CD4-positive, alpha-beta T cell (primary cell): ENCODE measurements around the gene PSMB9. TPM values are rescaled to one million over a fixed set of nuclear protein-coding genes. Genes with fewer than 3 reads are reported as not detected.

Experiments
- ATAC-seq: fragments of 200-7000 bp; cut with Tn5 transposase; one replicate; pipeline ENCODE4 v1.10.0; 2022; ENCODE audit warnings: mild to moderate bottlenecking; ENCODE audit not compliant: poor library complexity
- CTCF ChIA-PET: fragments of 350-600 bp; sonication (Branson Sonifier 250); formaldehyde crosslinking; loops from one replicate; lab custom pipeline; 2021; ENCODE audit warnings: antibody characterized with exemption, inconsistent platforms; lab: Charles Lee
- POLR2A ChIA-PET: fragments of 350-600 bp; sonication (Branson Sonifier 250); formaldehyde crosslinking; loops from one replicate; lab custom pipeline; 2021; ENCODE audit warnings: antibody characterized with exemption, inconsistent platforms; lab: Charles Lee
- DNase-seq, 14 experiments: peaks; one replicate each; pipeline ENCODE4 v3.0.0-alpha.2; 2013 to 2020; ENCODE audit warnings: mixed read lengths in 2 of 14
- H3K27ac ChIP-seq, 2 donors: one replicate each; pipeline versions ENCODE4 v1.5.1 to v1.7.0; 2013; ENCODE audit warnings: low read length in 2 of 2, low read depth in 1 of 2, mild to moderate bottlenecking in 1 of 2
- H3K27me3 ChIP-seq, 2 experiments: 1 replicate in 1 of 2; 2 replicates in 1 of 2; pipeline versions ENCODE4 v1.6.1 to v1.7.0; 2013; ENCODE audit warnings: low read length in 2 of 2, control low read depth in 1 of 2, mild to moderate bottlenecking in 1 of 2, moderate library complexity in 1 of 2; ENCODE audit not compliant: insufficient read depth in 2 of 2, control insufficient read depth in 1 of 2
- H3K36me3 ChIP-seq: one replicate; pipeline ENCODE4 v1.6.1; 2013; ENCODE audit warnings: low read length, control low read depth; ENCODE audit not compliant: insufficient read depth
- H3K4me1 ChIP-seq: one replicate; pipeline ENCODE4 v1.6.1; 2013; ENCODE audit warnings: low read length, control low read depth; ENCODE audit not compliant: insufficient read depth
- H3K4me3 ChIP-seq: one replicate; pipeline ENCODE4 v1.5.1; 2013; ENCODE audit warnings: mild to moderate bottlenecking, low read length, moderate library complexity
- H3K9me3 ChIP-seq, 2 experiments: 1 replicate in 1 of 2; 2 replicates in 1 of 2; pipeline versions ENCODE4 v1.6.1 to v1.7.0; 2013; ENCODE audit warnings: low read length in 2 of 2, mild to moderate bottlenecking in 2 of 2, control low read depth in 1 of 2, moderate library complexity in 1 of 2; ENCODE audit not compliant: control insufficient read depth in 1 of 2, insufficient read depth in 1 of 2
- H3K27ac Mint-ChIP-seq: one replicate; pipeline ENCODE4 v1.8.0; 2020; ENCODE audit warnings: mixed read lengths
- H3K27me3 Mint-ChIP-seq: one replicate; pipeline ENCODE4 v1.8.0; 2021; ENCODE audit warnings: mixed read lengths
- H3K36me3 Mint-ChIP-seq: one replicate; pipeline ENCODE4 v1.8.0; 2021; ENCODE audit warnings: low read depth, mixed read lengths
- H3K4me1 Mint-ChIP-seq: one replicate; pipeline ENCODE4 v1.8.0; 2021; ENCODE audit warnings: low read depth, mixed read lengths
- H3K4me3 Mint-ChIP-seq: one replicate; pipeline ENCODE4 v1.8.0; 2020; ENCODE audit warnings: mild to moderate bottlenecking, mixed read lengths
- H3K9me3 Mint-ChIP-seq: one replicate; pipeline ENCODE4 v1.8.0; 2020; ENCODE audit warnings: mixed read lengths
- intact Hi-C, 2 experiments: fragments of 100-400 bp; cut with DNase I in 1 of 2; cut with micrococcal nuclease in 1 of 2; formaldehyde crosslinking; loops; one replicate each; pipeline versions ENCODE4 v1.15.1 to v1.9.0; 2023 to 2025; cut with DNase I, micrococcal nuclease
- total RNA-seq, 174 experiments: library from RNA in 2 of 174; stranded (reverse) in 2 of 174; gene quantifications; one replicate each; pipeline ENCODE4 v1.2.3 and lab custom pipeline; 2021 to 2026
- TF ChIP-seq, protein P1 (sequence below): fragments of 200-600 bp; IDR thresholded peaks from one replicate; pipeline ENCODE4 v1.8.0; 2022; ENCODE audit warnings: antibody characterized with exemption, mild to moderate bottlenecking

Gene PSMB9
- total RNA-seq, 2 experiments from 2014 or later: 37.2 to 38.4 TPM

DNA sequence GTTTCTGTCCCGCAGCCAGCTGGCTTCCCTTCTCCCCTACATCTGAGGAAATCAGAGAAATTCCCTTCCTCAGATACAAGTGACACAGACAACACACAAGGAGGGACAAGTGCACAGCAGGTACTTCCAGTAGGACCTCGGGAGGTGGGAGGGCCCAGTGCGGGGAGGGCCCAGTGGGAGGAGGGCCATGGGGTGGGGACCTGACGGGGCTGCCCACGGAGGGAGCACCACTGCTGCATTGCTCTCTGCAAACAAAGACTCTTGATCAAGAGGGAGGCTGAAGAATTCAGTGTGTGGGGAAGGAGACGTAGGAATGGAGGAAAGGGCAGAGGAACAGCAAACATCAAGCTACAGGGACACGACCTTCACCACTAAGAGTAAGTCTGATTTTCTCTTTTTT is 24.5 kb upstream of the PSMB9 start:
- Mint-ChIP-seq H3K4me3 (no peak overlapping the region), H3K27me3 (no peaks in the 10 kb centered on the region), H3K9me3 (no peaks in the 10 kb centered on the region), H3K4me1 (peaks cover 24% of the 10 kb centered on the region), H3K36me3 (peaks cover 77% of the 10 kb centered on the region), H3K27ac (no peak overlapping the region)
- Histone ChIP-seq H3K9me3 (no peaks in the 10 kb centered on the region), H3K36me3 (peaks cover 73% of the 10 kb centered on the region), H3K4me3 (no peak overlapping the region), H3K27ac (no peak overlapping the region), H3K27me3 (no peaks in the 10 kb centered on the region), H3K4me1 (no peaks in the 10 kb centered on the region)
- ChIA-PET CTCF (no interaction called here), POLR2A (no interaction called here)
- TF ChIP-seq, protein P1, sequence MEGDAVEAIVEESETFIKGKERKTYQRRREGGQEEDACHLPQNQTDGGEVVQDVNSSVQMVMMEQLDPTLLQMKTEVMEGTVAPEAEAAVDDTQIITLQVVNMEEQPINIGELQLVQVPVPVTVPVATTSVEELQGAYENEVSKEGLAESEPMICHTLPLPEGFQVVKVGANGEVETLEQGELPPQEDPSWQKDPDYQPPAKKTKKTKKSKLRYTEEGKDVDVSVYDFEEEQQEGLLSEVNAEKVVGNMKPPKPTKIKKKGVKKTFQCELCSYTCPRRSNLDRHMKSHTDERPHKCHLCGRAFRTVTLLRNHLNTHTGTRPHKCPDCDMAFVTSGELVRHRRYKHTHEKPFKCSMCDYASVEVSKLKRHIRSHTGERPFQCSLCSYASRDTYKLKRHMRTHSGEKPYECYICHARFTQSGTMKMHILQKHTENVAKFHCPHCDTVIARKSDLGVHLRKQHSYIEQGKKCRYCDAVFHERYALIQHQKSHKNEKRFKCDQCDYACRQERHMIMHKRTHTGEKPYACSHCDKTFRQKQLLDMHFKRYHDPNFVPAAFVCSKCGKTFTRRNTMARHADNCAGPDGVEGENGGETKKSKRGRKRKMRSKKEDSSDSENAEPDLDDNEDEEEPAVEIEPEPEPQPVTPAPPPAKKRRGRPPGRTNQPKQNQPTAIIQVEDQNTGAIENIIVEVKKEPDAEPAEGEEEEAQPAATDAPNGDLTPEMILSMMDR: no peak
- ATAC-seq: no peak
- intact Hi-C loops: loop anchor here in 1 of 2 experiments (5.0 kb wide), 1 partner anchor 38 kb away; no protein-coding TSS in a partner anchor
- no peak for DNase-seq

GRCh38 chr6:32830017-32830416 is 24.0 kb upstream of the PSMB9 start:
- no peak overlapping the region for H3K27ac ChIP-seq
- ChIA-PET POLR2A (no interaction called here), CTCF (no interaction called here)
- intact Hi-C loops: no loop called here
- DNase-seq (no peak), ATAC-seq (no peak)
- Mint-ChIP-seq H3K4me1 (peaks cover 29% of the 10 kb centered on the region), H3K27ac (no peak overlapping the region), H3K27me3 (no peaks in the 10 kb centered on the region), H3K4me3 (no peak overlapping the region), H3K9me3 (no peaks in the 10 kb centered on the region), H3K36me3 (peaks cover 82% of the 10 kb centered on the region)
- H3K4me3 ChIP-seq: no peak overlapping the region
- H3K27me3 ChIP-seq: no peaks in the 10 kb centered on the region
- H3K36me3 ChIP-seq: peaks cover 78% of the 10 kb centered on the region
- no peaks in the 10 kb centered on the region for H3K9me3 ChIP-seq
- TF ChIP-seq, protein P1: no peak
- peaks cover 2% of the 10 kb centered on the region for H3K4me1 ChIP-seq

DNA sequence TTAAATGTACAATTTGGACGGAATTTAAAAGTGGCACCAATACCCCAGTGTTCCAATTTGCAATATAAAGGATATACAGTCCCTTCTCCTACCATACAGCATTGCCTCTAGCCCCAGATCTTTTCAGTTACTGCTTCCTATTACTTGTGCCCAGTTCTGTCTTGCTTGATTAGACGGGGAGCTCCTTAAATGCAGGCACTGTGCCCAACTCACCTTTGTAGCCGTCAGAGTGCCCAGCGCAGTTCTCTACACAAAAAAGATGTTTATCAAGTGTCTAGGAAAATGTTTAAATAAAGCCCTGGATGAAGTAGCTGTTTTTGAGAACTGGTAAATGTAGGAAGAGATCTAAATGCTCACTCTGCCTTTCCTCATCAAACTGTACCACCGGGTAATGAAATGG is 23.1 kb upstream of the PSMB9 start:
- TF ChIP-seq, protein P1: no peak
- Mint-ChIP-seq H3K36me3 (peaks cover 91% of the 10 kb centered on the region), H3K9me3 (no peaks in the 10 kb centered on the region), H3K4me1 (peaks cover 38% of the 10 kb centered on the region), H3K27ac (peak overlapping the region; percentile 32), H3K4me3 (no peak overlapping the region), H3K27me3 (no peaks in the 10 kb centered on the region)
- CTCF ChIA-PET: no interaction called here
- Histone ChIP-seq H3K4me3 (no peak overlapping the region), H3K9me3 (no peaks in the 10 kb centered on the region), H3K36me3 (peaks cover 87% of the 10 kb centered on the region), H3K27ac (no peak overlapping the region), H3K27me3 (no peaks in the 10 kb centered on the region), H3K4me1 (peaks cover 9% of the 10 kb centered on the region)
- DNase-seq (no peak), ATAC-seq (no peak)
- intact Hi-C loops: no loop called here
- POLR2A ChIA-PET: interaction anchor here (0.9 to 1.4 kb wide), 2 partner anchors 14 to 24 kb away, joined by 3 to 7 read pairs; no protein-coding TSS in a partner anchor
